HG03520 (cell line): Measurements from ENCODE around the gene GRPEL1.

Source experiments
- ATAC-seq: cut with Tn5 transposase; IDR thresholded peaks from one replicate; pipeline ENCODE4 v1.9.1; 2021; ENCODE audit warnings: mild to moderate bottlenecking, moderate library complexity; ENCODE audit not compliant: unreplicated experiment

GRPEL1 gene

DNA sequence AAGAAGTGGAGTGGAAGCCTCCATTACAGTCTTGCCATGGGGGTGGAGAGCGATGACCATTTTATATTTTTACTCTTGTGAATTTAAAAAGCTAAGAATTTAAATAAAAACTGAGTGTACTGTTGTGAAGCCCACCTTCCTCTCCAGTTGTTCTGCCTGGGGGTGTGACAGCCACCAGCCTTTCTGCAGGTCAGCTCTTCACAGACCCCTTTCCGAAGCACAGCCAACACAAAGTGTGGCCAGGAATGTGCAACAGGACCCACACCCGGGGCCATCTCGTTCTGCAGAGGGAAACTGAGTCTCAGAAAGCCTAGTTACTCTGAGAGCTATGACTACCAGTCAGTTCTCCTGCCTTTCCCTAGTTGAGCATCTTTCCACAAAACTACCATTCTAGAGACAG, 1.4 kb downstream of the GRPEL1 start:
- no peak for ATAC-seq

DNA sequence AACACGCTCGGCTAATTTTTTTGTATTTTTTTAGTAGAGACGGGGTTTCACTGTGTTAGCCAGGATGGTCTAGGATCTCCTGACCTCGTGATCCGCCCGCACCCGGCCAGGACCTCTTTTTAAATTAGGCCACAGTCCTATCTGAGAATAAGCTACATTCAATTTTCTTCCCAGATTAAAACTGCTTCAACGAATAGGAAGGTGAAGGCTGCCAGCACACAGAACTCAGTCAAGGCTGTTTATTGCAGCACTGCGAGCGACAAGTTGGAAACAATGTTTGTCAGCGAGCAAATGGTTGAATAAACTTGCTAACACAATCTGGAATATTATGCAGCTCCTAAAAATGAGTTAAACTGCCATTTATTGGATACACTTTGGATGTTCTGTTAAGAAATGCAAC, 1.9 kb downstream of the GRPEL1 start:
- ATAC-seq: no peak

DNA sequence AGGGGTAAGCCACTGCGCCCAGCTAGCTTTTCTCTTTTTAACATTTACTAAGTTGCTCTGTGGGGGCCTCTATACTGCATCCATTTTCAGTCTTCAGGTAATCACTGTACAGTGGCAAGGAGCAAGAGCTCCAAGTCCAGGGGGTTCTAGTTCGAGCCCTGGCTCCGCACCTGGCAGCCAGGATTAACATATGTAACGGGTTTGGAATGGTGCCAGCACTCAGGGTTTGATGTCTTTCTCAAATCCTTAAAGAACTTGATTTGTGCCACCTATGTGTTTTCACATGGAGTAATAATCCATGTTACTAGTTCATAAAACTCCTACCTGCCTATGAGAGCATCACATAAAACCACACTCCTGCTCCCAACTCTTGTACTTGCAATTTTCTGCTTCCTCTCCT, 4.5 kb downstream of the GRPEL1 start:
- ATAC-seq: no peak

DNA sequence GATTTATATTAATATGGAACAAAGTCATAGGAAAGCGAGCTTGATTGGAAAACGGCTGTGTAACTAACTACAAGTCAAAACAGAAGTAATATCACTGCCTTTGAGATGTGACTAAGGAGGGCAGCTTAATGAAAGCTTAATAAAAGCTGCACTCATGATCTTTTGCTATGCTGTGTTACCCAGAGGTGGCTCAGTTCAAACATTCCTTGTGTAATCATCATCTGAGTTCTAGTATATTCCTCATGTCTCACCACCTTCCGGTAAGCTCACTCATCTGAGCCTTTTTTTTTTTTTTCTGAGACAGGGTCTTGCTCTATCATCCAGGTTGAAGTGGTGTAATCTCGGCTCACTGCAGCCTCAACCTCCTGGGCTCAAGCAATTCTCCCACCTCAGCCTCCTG, 5.0 kb downstream of the GRPEL1 start:
- ATAC-seq: no peak

DNA sequence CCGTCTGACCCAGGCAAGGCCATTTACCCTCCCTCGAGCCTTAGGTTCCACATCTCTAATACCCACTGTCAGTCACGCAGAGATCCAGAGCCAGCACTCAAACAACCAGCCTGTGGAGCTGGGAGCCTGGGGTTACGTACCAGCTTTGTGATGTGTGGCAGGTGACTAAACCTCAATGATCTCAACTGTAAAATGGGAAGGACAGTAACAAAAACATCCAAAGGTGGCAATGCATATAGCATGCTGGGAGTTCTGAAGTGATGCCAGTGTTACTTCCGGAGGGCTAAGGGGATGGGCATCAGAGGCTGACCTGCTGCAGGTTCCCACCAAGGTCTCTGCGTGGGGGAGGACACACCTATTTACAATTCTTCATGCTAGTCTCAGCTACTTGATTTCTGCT, 6.0 kb downstream of the GRPEL1 start:
- no peak for ATAC-seq

DNA sequence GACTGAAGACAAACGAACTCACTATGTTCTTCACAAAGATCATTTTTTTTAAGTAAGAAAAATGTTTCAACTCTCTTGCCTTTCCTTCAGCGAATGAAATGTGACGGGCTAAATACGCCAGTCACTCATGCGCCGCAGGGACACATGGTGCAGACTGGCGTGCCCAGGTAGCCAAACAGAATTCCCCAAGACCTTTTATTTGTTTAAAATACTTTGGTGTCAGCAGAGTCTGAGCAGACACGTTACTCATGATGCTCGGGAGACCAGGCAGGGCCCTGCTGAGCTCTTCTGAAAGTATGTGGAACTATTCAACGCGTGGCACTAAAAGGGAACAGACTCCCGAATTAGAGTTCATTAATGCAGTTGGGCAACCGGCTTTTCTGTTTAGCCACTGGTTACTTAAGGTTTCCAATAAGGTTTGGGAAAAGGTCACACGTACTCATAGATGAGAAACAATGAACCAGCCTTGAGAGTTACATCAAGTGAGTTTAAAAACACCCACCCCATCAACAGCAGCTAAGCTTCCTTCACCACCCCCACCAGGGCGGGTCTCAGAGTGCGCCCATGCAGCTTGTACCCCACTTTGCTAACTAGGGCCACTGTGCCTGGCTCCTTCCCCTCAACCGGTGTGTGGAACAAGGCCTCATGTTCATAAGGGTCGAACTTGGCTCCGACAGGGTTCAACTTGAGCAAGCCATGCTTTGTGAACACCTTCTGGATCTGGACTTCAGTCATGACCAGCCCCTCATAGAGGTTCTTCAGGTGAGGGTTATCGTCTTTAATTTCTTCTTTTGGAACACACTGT, 7.3 kb downstream of the GRPEL1 start:
- no peak for ATAC-seq

DNA sequence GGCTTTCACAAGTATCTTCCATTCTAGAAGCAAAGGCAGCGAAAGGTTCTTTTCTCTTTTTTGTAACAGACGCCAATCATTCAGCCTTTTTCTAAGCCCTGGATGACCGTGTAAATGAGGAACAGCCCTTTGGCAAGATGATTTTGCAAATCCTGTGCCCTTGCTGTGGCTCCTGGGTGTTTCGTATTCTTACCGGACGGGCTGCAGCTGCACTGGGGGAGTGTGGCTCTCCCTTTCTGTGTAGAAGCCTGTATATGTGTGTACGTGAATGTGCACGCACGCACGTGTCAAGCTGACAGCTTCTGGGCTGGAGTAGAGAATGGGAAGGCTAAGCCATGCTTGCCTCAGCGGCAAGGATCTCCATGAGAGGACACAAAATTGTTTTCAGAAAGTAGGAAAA, 8.2 kb downstream of the GRPEL1 start:
- ATAC-seq: no peak

DNA sequence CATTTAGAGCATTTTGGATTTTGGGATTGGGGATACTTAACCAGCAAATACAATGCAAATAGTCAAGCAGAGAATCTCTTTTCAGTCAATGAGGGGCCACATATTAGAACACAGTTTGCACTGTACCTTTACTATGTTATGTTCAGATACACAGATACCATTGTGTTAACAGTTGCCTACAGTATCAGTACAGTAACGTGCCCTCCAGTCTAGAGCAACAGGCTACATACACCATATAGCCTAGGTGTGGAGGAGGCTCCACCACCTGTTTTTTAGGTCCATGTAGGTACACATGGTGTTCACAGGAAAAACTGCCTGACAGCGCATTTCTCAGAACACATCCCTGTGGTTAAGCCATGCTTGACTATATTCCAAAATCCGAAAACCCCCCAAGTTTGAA, 9.1 kb downstream of the GRPEL1 start:
- no peak for ATAC-seq

DNA sequence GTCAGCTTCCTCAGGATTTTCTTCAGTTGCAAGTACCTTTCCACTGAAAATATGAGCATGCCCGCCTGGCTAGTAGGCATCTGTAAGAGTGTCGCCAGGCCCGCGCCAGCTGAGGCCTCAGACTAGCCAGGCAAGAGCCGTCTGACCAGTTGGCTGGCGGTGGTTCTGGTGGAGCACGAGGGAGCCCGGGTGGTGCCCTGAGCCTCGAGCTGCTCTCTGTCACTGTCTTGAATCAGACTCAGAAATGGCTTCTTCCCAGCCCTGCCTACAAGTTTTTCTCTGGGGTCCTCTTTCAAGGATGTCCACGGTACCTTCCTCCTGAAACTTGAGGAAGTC, 11.9 kb downstream of the GRPEL1 start:
- no peak for ATAC-seq

DNA sequence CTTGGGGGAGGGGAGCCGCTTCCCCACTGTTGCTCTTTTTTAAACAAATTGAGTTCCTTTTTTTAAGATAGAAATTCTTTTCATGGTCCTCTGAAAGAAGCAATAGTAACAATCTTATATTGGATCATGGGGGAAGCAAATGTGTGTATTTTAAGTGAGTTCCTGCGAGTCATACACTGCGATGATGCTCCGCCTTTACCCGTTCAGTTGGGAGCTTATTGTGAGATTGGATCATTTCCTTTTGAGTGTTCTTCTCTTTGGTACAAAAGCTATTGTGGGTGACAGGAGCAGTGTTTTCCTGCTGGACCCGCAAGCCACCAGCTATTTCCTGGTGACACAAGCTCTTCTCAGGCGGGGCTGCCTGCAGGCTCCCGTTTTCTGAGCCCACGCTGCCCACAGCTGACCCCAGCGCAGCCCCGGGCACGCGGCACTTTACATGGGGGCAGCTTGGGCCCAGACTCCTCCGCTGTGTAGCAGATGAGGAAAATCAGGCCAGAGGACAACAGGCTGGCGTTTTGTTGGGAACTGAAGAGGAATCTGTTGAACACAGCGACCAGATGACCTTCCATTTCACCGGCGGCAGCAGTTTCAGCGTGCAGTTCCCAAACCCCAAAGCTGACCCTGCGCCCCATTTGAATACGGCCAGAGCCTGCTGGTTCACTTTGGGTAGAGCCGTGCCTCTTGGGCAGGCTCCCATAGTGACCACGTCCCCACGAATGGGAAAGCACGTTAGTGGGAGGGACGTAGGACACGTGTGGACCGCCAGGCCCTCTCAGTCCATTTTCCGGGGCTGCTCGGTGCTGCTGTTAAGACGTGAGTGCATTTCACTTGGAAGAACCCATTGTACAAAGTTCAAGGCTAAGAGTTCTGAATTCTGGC, 12.5 kb downstream of the GRPEL1 start:
- no peak for ATAC-seq

DNA sequence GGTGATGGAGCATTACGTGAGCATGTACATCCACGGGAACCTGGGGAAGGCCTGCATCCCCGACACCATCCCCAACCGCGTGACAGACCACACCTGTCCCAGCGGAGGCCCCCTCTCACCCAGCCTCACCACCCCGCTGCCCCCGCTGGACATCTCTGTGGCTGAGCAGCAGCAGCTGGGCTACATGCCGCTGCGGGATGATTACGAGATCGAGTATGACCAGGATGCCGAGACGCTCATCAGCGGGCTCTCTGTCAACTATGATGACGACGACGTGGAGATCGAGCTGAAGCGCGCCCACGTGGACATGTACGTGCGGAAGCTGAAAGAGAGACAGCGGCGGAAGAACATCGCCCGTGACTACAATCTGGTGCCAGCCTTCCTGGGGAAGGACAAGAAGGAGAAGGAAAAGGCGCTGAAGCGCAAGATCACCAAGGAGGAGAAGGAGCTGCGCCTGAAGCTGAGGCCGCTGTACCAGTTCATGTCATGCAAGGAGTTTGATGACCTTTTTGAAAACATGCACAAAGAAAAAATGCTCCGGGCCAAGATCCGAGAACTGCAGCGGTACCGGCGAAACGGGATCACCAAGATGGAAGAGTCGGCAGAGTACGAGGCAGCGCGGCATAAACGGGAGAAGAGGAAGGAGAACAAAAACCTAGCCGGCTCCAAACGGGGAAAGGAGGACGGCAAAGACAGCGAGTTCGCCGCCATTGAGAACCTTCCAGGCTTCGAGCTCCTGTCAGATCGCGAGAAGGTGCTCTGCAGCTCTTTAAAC, 13.6 kb downstream of the GRPEL1 start:
- no peak for ATAC-seq

DNA sequence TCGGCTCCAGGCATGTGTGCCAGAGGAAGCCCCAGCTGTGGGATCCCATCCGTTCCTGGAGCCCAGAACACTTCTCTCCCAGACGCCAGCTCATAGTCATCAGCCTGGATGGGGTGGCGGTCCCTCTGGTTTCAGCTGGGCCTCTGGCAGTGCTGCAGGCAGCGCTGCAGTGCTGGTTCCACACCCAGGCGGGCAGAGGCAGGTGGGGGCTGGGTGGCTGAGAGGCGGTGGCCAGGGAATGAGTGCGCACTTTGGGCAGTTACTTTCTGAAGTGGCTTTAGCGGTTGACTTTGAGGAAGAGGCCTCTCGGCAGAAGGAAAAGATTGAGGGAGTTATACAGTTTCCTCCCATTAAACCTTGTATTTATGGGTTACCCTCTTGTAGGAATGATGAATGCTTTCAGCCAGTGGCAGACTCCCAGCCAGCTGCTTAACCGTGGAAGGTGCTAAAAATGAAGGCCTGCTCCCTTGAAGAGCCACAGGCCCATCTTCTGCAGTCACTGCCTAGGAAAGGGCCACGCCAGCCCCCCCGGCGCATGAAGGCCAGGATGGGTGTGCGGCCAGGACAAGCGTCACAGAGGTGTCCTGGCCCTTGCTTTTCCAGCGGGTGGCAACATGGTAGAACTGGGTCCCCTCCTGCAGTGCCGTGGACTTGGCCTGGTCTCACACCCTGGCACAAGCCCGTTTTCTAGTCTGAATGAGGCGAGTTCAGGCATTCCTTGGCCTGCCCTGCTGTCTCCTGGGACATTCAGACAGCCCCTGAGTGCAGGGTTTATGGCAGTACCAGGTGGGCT, 14.7 kb downstream of the GRPEL1 start:
- ATAC-seq: no peak

DNA sequence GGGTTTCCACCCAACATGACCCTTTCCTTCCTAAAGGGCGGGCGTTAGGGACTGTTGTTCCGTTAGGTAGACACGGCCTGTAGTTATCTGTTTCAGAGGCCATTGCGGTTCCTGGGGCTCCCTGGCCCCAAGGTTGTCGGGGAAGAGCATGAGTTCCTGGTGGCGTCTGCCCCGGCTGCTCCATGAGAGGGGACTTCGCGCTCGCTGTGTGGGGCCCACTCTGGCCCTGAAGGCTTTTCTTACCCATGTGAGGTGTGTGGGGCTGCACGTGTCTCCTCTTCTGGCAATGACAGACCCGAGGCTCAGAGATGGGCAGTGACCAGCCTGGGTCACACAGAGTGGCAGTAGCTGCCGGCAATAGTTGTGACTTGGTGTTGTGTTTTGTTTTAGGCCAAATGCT, 15.6 kb downstream of the GRPEL1 start:
- ATAC-seq: no peak

DNA sequence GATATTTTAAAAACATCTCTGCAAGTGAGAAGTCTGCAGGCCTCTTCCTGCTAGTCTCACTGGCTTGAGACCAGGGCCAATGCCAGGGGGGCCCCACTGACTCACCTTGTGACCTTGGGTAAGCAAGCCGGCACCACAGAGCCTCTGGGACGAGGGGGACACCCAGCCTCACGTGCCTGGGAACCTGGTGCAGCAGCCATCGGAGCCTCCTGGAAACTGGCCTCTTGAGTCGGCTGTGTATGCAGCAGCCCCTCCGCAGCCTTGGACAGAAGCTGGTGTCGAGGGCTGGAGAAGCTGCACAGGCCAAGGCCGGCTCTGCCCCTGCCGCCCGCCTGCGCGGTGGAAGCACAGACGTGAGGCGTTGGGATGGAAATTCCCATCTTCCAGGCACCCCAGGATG, 16.0 kb downstream of the GRPEL1 start:
- no peak for ATAC-seq

DNA sequence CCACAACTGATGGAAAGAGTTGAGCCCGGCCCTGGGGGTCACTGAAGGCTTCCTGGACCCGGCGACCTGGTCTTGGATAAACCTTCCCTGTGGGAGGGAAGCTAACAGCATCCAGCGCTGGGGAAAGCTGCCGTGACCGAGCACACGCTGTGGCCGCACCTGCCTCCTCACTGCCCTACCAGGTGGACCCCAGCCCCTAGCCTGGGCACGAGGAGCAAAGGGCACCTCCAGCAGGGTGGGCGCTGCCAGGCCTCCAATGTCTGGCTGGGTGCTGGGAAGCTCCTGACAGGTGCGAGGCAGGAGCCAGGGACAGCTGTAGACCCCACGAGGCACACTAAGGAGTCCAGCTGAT, 16.7 kb downstream of the GRPEL1 start:
- ATAC-seq: no peak

DNA sequence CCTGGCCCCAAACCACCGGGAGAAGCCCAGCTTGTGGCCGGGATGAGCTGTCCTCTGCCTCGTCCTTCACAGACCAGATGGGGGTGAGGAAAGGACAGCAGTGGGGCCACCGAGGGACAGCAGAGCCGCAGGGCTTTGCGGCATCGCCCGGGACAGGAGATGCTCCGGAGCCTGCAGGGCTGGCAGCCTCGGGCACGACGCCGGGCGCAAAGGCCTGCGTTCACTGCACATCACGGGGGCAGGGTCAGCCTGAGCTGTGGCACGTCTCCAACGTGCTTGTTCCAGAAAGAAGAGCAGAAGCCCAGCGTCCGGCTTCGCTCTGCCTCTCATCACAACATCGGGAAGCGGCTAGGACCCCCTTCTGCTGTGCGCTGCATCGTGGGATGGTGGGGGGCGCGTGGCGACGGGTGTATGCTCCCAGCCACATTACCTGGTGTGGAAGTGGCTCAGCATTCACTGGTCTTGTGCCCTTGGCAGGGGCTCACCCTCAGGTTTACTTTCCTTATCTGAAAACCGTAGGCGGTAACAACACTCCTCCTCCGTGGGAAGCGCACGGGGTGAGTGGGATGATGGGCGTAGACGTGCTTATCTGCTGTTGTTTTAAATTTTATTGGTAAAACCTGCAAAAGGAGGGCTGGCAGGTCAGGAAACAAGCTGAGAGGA, 17.3 kb downstream of the GRPEL1 start:
- ATAC-seq: no peak

DNA sequence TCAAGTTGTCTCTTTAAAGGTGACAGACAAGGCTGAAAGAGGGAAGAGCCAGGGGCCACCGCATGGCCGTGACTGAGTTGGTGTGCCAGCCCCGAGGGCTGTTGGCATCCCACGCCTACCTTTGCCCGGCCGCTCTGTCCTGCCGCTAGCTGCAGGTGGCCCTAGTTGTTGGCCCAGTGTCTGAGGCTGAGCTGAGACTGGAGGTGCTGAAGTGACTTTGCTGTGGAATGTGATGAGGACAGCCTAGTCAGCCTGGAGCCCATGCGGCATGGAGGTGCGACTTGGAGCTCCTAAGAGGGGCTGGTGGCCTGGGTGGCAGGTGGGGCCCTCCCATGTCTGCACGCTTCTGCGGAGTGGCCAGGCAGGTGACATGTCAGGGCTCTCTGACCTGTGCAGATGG, 18.1 kb downstream of the GRPEL1 start:
- no peak for ATAC-seq

DNA sequence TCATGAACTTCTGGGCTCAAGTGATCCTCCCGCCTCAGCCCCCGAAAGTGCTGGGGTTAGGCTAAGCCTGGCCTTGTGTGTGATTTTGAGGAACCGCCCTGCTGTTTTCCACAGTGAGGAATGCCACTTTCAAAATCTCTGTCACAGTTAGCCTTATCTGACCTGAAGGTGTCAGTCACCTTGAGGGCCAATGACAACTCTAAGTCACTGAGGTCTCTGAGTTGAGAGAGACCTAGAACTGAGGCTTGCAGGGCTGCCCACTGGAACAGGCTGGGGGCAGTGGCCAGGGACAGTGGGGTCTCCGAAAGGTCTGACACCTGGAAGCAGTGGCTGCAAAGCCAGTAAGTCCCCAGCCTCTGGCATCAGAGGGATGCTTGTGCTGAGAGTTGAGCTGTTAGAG, 18.6 kb downstream of the GRPEL1 start:
- no peak for ATAC-seq

DNA sequence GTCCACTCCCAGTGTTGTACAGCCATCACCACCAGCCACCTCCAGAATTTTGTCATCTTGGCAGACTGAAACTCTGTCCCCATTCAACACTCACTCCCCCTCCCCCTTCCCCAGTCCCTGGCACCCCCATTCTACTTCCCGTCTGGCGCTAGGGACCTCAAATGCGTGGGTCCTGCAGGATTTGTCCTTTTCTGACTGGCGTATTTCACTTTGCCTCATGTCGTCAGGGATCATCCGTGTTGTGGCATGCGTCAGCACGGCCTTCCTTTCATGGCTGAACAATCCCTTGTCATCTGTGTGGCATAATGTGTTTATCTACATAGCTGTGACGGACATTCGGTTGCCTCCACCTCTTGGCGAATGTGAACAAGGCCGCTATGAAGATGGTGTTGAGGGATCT, 19.2 kb downstream of the GRPEL1 start:
- no peak for ATAC-seq

DNA sequence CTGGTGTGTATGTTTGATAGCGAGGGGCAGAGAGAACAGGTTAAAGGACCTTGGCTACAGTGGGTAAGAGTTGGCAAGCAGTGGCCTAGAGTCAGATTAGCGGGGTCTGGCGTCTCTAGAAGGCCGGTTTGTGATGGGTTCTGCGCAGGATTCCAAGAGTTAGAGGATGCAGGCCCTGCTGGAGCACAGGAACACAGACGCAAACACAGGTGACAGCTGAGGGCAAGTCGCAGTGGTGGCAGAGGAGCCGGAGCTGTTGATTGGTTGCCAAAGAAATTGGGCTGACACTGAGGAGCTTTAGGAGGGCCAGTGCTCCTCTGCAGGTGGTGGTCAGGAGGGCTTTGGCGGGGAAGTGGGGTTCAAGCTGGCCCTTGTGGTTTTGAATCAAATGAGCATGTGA, 20.9 kb downstream of the GRPEL1 start:
- no peak for ATAC-seq
